ENCODE data around the gene TEAD1.
"Not testable (repeated sequence)": the region's sequence is repeated elsewhere in the genome, so short reads cannot be mapped to it uniquely, and the experiment has no call there.

The TEAD1 gene

GRCh38 chr11:12744826-12745502 is 70.7 kb downstream of the TEAD1 start:
- DNase-seq, result no peak

DNA sequence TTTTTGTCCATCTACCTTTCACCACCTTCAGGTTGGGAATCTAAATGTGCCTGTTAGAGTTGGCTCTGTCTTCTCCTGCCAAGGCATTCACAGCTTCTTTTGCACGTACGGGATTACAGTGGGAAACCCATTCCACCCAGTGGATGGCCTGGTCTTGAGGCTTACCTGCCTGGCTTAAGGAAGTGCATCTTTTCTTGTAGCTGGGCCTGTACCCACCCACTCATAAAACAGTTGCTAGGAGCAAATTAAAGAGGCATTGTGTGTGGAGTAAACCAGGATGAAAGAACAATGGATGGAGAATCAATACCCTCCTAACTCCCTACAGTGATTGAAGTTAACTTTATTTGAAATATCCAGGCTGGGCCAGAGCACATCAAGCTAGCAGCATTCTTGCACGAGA is 71.6 kb downstream of the TEAD1 start:
- no peak for DNase-seq

DNA sequence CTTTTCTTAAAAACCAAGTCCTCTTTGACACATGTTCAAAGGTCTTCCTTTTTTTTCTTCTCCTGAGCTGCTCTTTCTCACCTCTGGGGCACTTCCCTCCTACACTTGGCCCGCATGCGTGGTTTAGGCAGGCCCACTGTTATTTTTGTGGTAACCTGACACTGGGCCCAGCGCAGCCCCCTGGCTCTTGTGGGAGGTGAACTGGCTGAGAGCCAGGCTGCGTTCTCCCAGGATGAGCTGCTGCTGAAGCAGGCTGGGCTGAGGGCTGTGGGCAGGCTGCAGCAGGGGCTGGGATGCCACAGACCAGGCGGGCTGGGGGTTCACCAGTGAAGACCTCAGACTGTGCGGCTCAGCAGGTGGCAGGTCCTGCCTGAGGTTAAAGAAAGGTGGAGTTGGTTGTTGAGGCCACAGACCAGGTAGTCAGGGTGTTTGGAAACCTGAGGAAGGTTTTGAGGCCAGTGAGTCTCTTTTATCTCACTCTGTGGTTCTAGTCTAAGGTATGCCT is 72.4 kb downstream of the TEAD1 start:
- no peak for DNase-seq

- no peak for DNase-seq
Observed at GRCh38 chr11:12748561-12748960, 74.3 kb downstream of the TEAD1 start.

DNA sequence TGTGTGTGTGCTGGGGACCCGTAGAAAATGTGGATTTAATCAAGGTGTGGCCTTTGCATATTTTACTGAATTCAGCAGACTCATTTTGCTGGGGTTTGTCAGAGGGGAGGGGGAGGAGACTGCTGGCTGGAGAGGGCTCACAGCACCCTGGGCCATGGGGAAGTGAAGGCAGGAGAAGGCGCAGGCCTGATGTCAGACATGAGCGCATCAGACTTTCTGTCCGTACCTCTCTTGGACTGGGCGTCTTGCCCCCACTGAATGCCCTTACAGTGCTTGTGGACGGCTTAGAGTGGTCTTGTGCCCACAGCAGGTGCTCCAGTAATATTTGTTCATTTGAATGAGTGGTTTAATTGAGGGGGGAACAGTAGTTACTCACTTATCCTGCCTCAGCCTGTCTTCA is 75.2 kb downstream of the TEAD1 start:
- no peak for DNase-seq

GRCh38 chr11:12750181-12750580 is 76.0 kb downstream of the TEAD1 start:
- DNase-seq, result no peak

DNA sequence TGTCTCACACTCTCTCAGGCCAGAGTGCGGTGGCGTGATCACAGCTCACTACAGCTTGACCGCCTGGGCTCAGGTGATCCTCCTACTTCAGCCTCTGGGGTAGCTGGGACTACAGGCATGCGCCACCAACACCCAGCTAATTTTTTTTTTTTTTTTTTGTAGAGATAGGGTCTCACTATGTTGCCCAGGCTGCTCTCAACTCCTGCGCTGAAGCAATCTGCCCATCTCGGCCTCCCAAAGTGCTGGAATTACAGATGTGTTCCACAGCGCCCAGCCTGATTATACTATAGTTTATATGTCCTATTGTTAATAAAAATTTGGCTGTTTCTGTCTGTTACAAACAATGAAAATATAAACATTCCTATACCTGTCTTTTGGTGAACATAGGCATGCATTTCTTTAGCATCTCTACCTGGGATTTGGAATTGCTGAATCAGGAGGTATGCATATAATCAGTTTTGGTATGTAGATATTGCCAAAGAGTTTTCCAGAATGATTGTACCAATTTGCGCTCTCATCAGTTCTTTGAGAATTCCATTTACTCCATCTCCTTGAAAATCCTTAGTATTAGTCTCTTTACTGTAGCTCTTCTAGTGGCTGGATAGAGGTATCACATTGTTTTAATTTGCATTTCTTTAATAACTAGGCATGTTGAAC is 78.8 kb downstream of the TEAD1 start:
- DNase-seq, result no peak

DNA sequence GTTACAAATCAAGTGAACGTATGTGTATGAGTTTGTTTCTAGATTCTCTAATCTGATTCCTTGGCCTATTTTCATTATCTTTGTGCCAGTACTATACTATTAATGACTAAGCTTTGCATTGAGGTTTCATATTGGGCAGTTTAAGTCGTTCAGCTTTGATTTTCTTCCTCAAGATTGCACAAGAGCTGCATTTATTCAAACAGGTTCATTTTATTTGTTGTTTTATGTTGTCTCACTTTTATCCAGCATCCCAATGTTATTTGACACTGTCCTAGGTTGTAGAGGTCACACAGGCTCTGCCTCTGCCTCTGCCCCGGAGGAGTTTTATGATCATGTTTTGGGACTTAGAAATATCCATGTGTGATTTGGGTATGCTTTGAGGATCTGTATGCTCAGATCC is 79.8 kb downstream of the TEAD1 start:
- no peak for DNase-seq

- no peak for DNase-seq
Observed at GRCh38 chr11:12754582-12755234, 80.5 kb downstream of the TEAD1 start.

DNA sequence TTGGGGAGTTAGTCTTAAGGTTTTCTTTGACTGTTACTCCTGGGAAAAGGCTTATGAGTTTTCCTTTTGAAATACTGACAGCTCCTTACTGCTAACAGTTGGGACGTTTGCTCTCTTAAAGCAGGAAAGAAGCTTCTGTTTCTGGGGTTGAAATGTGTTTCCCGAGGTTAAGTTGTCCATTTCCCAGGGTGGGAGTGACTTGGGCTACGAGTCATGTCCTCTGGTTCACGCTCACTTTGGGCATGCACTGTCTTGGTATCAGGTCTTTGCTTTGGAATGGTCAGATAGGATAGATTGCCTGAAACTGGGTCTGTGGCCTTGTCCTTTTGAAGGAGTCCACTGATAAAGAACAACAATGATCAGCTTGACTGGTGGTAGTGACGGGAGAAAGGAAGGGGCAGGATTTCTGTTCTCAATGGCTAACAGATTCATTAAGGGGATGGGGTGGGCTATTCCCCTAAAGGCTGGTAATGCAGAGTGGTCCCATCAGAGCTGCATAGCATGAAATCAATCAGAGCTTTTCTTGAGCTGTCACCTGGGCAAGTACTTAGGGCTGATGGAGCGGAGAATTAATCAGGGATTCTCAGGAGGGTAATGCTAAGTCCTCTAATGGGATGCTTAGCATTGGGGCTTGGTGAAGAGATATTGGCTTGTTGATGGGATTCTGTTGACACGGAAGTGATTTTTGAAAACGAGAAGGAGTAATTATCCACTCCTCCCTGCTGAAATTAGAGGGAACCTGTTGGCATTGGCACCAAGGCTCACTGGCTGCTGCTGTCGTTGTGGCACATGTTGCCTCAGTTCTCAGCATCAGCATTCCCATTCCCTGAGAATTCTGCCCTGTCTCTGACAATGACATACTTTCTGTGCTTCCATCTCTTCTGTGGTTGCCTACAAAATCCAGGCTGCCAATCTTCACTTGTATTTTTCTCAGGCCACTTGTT is 81.6 kb downstream of the TEAD1 start:
- DNase-seq, result no peak

DNA sequence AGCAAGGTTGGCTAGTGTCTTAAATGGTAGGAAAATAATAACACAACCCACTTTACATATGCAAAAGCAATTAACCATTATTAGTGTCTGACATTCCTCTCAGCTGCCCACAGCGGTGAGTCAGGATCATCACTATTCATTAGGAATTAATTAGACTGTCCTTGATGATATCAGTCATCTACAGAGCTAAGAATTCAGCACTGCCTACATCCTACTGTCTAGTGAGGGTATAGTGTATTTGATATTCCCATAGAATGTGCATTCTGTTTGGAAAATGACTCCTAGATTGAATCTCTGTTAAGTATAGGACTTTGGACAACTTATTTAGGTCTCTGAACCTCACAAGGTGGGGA is 82.2 kb downstream of the TEAD1 start:
- no peak for DNase-seq

DNA sequence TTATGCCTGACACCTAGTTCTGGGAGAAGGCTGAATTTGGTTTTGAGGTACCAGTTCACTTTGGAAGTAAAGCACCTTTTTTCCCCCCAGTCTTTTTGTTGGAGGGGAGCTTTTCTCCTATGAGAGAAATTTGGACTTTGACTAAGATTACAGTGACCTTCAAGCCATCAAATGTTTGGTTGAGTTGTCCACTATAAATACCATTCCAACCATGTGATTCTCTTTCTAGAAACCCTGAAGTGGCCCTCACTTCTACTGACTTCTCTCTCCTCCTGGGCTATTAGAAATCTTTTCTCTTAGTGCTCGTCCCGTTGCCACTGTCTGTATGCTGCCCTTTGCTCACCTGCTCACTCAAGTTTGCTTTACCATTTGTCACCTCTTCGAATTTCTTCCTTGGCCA is 82.6 kb downstream of the TEAD1 start:
- DNase-seq, result no peak

GRCh38 chr11:12757416-12757815 is 83.2 kb downstream of the TEAD1 start:
- DNase-seq, result no peak

GRCh38 chr11:12758117-12758516 is 83.9 kb downstream of the TEAD1 start:
- not testable (repeated sequence) for DNase-seq

DNA sequence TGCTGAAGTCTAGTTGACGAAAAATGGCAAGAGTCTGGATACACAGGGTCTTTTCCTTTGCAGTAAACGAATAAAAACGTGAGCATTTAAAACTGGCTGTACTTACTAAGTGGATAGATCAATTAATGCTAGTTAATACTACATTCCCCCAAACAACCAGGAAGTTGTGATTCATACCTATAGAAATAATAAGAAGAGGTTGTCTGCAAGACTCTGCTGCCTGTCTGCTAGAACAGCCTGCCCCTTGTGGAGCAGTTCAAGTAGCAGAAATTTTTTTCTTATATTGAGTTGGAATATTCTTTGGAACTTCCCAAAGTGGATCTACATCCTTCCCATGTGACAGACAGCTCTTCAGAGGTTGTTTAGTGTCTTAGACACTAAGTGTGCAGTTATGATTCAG is 86.8 kb downstream of the TEAD1 start:
- DNase-seq, result no peak

GRCh38 chr11:12762278-12762677 is 88.1 kb downstream of the TEAD1 start:
- DNase-seq, result no peak

GRCh38 chr11:12762696-12763324 is 88.6 kb downstream of the TEAD1 start:
- no peak for DNase-seq

DNA sequence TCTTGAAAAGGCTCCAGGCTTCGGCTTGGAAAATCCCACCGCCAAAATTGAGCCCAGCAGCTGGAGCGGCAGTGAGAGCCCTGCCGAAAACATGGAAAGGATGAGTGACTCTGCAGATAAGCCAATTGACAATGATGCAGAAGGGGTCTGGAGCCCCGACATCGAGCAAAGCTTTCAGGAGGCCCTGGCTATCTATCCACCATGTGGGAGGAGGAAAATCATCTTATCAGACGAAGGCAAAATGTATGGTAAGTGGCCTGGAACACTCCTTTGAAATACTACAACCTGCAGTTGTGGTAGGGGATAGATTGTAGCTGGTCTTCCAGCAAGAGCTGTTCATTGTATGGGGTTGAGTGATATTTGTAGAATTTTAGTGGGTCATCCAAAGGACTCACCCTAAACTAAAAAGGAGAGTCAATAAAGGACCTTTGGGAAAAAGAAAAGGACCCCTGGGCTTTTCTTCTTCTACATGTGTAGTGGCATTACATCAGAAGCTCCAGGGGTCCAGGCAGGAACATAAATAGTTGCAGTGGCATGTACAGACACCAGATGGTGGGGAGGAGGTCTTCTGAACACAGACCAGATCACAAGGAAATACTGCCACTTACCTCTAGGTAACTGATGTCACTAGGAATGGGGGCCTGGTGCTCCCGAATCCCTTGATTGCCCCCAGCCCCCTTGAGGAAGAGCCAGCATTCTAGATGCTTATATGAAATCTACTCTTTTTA is 90.1 kb downstream of the TEAD1 start:
- no peak for DNase-seq

GRCh38 chr11:12765428-12765827 is 91.2 kb downstream of the TEAD1 start:
- no peak for DNase-seq

- DNase-seq, result no peak
Observed at GRCh38 chr11:12767027-12767426, 92.8 kb downstream of the TEAD1 start.

GRCh38 chr11:12767577-12767976 is 93.4 kb downstream of the TEAD1 start:
- no peak for DNase-seq
